HG03457 (cell line): ENCODE data around the gene CGB5.
"Not testable (repeated sequence)": the region's sequence is repeated elsewhere in the genome, so short reads cannot be mapped to it uniquely, and the experiment has no call there.

ENCODE experiments used
- ATAC-seq: cut with Tn5 transposase; IDR thresholded peaks from one replicate; pipeline ENCODE4 v1.9.1; 2021; ENCODE audit warnings: moderate number of reproducible peaks; ENCODE audit not compliant: unreplicated experiment

The CGB5 gene

GRCh38 chr19:49043548-49043947, at the start of gene CGB5:
Gene CGB5, plus strand, starts transcription at chr19:49043848. Its CDS starts 362 bp downstream, at chr19:49044210.
- ATAC-seq = not testable (repeated sequence)

- ATAC-seq = no peak
Observed at GRCh38 chr19:48994035-48994386, 49.6 kb upstream of the CGB5 start.

- ATAC-seq = no peak
Observed at GRCh38 chr19:48997972-48998371, 45.7 kb upstream of the CGB5 start.

GRCh38 chr19:48999481-49000325, 43.9 kb upstream of the CGB5 start:
- ATAC-seq = no peak

GRCh38 chr19:49004133-49004532, 39.5 kb upstream of the CGB5 start:
- no peak for ATAC-seq

GRCh38 chr19:49004964-49005614, 38.6 kb upstream of the CGB5 start:
- ATAC-seq = no peak

GRCh38 chr19:49006905-49007304, 36.7 kb upstream of the CGB5 start:
- no peak for ATAC-seq

GRCh38 chr19:49009828-49010227, 33.8 kb upstream of the CGB5 start:
- no peak for ATAC-seq

GRCh38 chr19:49010453-49010852, 33.2 kb upstream of the CGB5 start:
- ATAC-seq = no peak

GRCh38 chr19:49011194-49011593, 32.5 kb upstream of the CGB5 start:
- no peak for ATAC-seq

GRCh38 chr19:49014123-49014869, 29.4 kb upstream of the CGB5 start:
- no peak for ATAC-seq

GRCh38 chr19:49014870-49015255, 28.8 kb upstream of the CGB5 start:
- ATAC-seq = no peak

GRCh38 chr19:49016067-49016839, 27.4 kb upstream of the CGB5 start:
- ATAC-seq = no peak

GRCh38 chr19:49017041-49017665, 26.5 kb upstream of the CGB5 start, which contains the start of gene LHB:
Gene LHB, minus strand, starts transcription at chr19:49017091. Its CDS starts 10 bp downstream, at chr19:49017081.
- ATAC-seq = no peak

- no peak for ATAC-seq
Observed at GRCh38 chr19:49017666-49018351, 25.8 kb upstream of the CGB5 start.

- ATAC-seq = not testable (repeated sequence)
Observed at GRCh38 chr19:49018388-49019241, 25.0 kb upstream of the CGB5 start.

GRCh38 chr19:49019242-49019932, 24.3 kb upstream of the CGB5 start:
- ATAC-seq = no peak

- ATAC-seq = no peak
Observed at GRCh38 chr19:49020342-49020741, 23.3 kb upstream of the CGB5 start.
